GM10248 (cell line): ENCODE measurements around the gene MAPRE2.

Experiments used
- CTCF ChIA-PET: fragments of 300-600 bp; sonication (Branson Sonifier 250); formaldehyde crosslinking; extraction: SDS; loops from one replicate; lab custom pipeline; 2021; ENCODE audit warnings: antibody characterized with exemption; lab: Yijun Ruan, JAX
- POLR2A ChIA-PET: fragments of 350-650 bp; sonication (Branson Sonifier 250); formaldehyde crosslinking; extraction: SDS; loops from one replicate; lab custom pipeline; 2020; ENCODE audit warnings: antibody characterized with exemption; lab: Yijun Ruan, JAX
- DNase-seq: peaks from one replicate; pipeline ENCODE4 v3.0.0; 2012; ENCODE audit errors: extremely low spot score
- CTCF ChIP-seq: IDR thresholded peaks from 2 replicates; pipeline ENCODE4 v1.5.1; 2012; ENCODE audit warnings: mild to moderate bottlenecking, low read depth; ENCODE audit errors: extremely low read depth, missing control alignments, control extremely low read depth

Gene MAPRE2

GRCh38 chr18:35178260-35178659 lies 137.0 kb downstream of the MAPRE2 start:
- ChIA-PET POLR2A (no interaction called here), CTCF (interaction anchor here (1.0 kb wide), 1 partner anchor 13 kb away, joined by 3 read pairs; no protein-coding TSS in a partner anchor)
- no peak for TF ChIP-seq CTCF
- DNase-seq, result no peak

- ChIA-PET CTCF (interaction anchor here (1.1 to 1.3 kb wide), 2 partner anchors 9 to 52 kb away, joined by 3 to 5 read pairs; no protein-coding TSS in a partner anchor), POLR2A (no interaction called here)
These were observed 138.7 kb downstream of the MAPRE2 start for GRCh38 chr18:35179906-35180305.

GRCh38 chr18:35180455-35180854 lies 139.2 kb downstream of the MAPRE2 start:
- ChIA-PET CTCF (interaction anchor here (1.1 to 1.3 kb wide), 2 partner anchors 9 to 51 kb away, joined by 3 to 5 read pairs; no protein-coding TSS in a partner anchor), POLR2A (no interaction called here)
- TF ChIP-seq CTCF, result no peak
- no peak for DNase-seq

More at GRCh38 chr18:35179906-35180305, 138.7 kb downstream of the MAPRE2 start:
- no peak for DNase-seq
- no peak for TF ChIP-seq CTCF

DNA sequence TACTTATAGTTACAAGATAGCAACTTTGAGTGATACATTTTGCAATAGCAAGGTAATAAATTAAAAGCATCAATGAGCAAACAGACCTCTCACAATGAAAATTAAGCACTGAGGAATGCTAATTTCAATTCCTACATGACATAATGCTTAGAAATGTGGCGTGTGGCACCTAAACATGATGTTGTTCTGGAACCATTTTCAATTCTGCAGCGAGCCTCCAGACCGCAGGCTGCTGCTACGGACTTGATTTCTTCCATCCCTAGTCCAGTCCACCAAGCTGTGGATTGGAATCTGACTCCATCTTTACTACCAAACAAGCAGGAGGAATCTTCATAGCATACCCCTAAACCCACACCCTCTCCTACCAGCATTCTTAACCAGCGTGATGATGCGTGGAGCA lies 140.9 kb downstream of the MAPRE2 start:
- TF ChIP-seq CTCF, result no peak
- CTCF ChIA-PET, result no interaction called here
- DNase-seq, result no peak
- POLR2A ChIA-PET, result no interaction called here

DNA sequence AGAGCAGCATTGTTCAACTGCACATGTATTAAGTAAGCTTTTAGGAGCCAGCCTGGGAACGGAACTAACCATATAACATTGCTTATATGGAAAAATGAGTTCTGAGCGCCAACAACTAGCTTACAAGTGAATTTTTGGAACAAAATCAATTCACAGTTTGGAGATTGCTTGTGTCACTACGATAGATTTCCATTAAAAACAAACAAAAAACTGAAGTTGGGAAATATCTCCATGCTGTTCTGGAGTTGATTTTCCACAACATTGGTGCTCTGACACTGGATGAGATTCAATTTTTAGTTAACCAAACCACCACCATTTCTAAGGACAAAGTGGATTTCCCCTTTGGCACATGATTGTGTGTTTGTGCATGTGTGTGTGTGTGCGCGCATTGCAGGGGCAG lies 142.7 kb downstream of the MAPRE2 start:
- ChIA-PET CTCF (interaction anchor here (1.2 kb wide), 1 partner anchor 13 kb away, joined by 3 read pairs; no protein-coding TSS in a partner anchor), POLR2A (no interaction called here)
- TF ChIP-seq CTCF, result no peak
- DNase-seq, result no peak

DNA sequence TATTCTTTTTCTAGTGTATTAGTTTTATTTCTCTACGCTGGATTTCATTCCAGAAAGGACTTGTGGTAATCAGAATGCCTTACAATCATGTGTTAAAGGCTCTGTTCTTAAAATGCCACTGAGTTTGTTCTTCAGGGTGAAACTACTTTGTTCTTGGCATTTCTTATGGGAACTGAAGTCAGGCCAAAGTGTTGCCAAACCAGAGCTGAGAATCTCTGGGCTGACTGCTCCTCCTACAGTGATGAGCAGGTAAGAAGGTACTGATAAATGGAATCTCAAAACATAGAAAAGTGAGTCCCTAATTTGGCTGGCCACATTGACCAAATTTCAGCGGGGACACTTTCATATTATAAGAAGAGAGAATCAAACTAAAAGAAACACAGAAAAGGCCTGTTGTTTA lies 144.6 kb downstream of the MAPRE2 start:
- TF ChIP-seq CTCF, result peak; percentile 11
- ChIA-PET POLR2A (no interaction called here), CTCF (interaction anchor here (0.9 to 2.0 kb wide), 4 partner anchors 11 to 160 kb away, joined by 3 to 5 read pairs (median 4); no protein-coding TSS in a partner anchor)
- no peak for DNase-seq
